GM13977 (cell line): ENCODE measurements around the gene ADGRA1.

ENCODE experiments used
- DNase-seq: peaks from one replicate; pipeline ENCODE4 v3.0.0; 2012; ENCODE audit warnings: low spot score
- CTCF ChIP-seq: IDR thresholded peaks from 2 replicates; pipeline ENCODE4 v1.5.1; 2012; ENCODE audit warnings: mild to moderate bottlenecking, control low read depth; ENCODE audit not compliant: insufficient read depth; ENCODE audit errors: extremely low read depth, missing control alignments
- in situ Hi-C: fragments of 300-500 bp; cut with MboI; formaldehyde crosslinking; loops from one replicate; pipeline ENCODE4 v1.12.0; 2022; ENCODE audit warnings: low sequenced_read_pairs, low pct_unique_long_range_greater_than_20kb, mixed read lengths, inconsistent platforms; ENCODE audit not compliant: unreplicated experiment

The ADGRA1 gene

GRCh38 chr10:133068111-133069032 is 19.4 kb upstream of the ADGRA1 start:
- TF ChIP-seq CTCF, result no peak
- in situ Hi-C loops, result no loop called here
- no peak for DNase-seq

- in situ Hi-C loops, result no loop called here
- no peak for TF ChIP-seq CTCF
These were observed 18.6 kb upstream of the ADGRA1 start for GRCh38 chr10:133069033-133069525.

GRCh38 chr10:133070405-133070804 is 17.3 kb upstream of the ADGRA1 start:
- in situ Hi-C loops, result no loop called here
- DNase-seq, result no peak
- no peak for TF ChIP-seq CTCF

More at GRCh38 chr10:133069033-133069525, 18.6 kb upstream of the ADGRA1 start:
- DNase-seq, result no peak

GRCh38 chr10:133070810-133071209 is 16.9 kb upstream of the ADGRA1 start:
- TF ChIP-seq CTCF, result no peak
- in situ Hi-C loops, result no loop called here
- DNase-seq, result no peak

GRCh38 chr10:133071733-133072132 is 16.0 kb upstream of the ADGRA1 start:
- no peak for DNase-seq
- in situ Hi-C loops, result no loop called here
- TF ChIP-seq CTCF, result no peak

GRCh38 chr10:133072196-133072595 is 15.5 kb upstream of the ADGRA1 start:
- in situ Hi-C loops, result no loop called here
- no peak for DNase-seq
- TF ChIP-seq CTCF, result no peak
